Spleen (tissue), 7 donors: ENCODE measurements around the gene ANO7.

Source experiments
- POLR2AphosphoS5 ChIP-seq, 3 donors: sonication (generic); formaldehyde crosslinking; IDR thresholded peaks; one replicate each; pipeline ENCODE4 v1.5.1; 2017; ENCODE audit warnings: antibody characterized with exemption in 3 of 3
- TF ChIP-seq, protein P1 (sequence below), 11 experiments: fragments of 200-600 bp in 7 of 11; fragments of 450-650 bp in 4 of 11; sonication (generic) in 4 of 11; IDR thresholded peaks in 8 of 11; conservative IDR thresholded peaks in 3 of 11; 1 replicate in 7 of 11; 2 replicates in 4 of 11; pipeline versions ENCODE4 v1.4.0 to v1.8.0; 2016 to 2021; ENCODE audit warnings: antibody characterized with exemption in 11 of 11, inconsistent platforms in 4 of 11, mild to moderate bottlenecking in 1 of 11
- donor health status: DM: no; HTN: no; CAD: no; lungs with moderate emphysema.
- donor health status: DM: no; HTN: no; CAD: no.
- donor health status: DM: no; HTN: no; CAD: no.

DNA sequence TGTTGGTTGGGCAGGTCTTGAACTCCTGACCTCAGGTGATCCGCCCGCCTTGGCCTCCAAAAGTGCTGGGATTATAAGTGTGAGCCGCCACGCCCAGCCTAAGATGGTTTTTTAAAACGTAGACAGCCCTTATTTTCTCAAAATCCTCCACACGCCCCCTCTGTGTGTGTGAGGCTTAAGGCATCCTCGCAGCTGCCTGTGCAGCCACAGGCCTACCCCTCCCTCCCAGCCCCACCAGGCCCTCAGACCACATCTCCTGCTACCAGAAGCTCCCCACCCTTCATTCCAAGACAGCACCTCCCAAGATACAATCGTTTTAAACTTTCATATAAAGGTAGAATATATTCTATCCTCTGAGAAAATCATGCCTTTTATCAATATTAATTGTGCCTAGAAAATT lies 4.8 kb downstream of the ANO7 start:
- TF ChIP-seq POLR2AphosphoS5 (IDR thresholded peaks at IDR 0.05): no peak
- TF ChIP-seq, protein P1, sequence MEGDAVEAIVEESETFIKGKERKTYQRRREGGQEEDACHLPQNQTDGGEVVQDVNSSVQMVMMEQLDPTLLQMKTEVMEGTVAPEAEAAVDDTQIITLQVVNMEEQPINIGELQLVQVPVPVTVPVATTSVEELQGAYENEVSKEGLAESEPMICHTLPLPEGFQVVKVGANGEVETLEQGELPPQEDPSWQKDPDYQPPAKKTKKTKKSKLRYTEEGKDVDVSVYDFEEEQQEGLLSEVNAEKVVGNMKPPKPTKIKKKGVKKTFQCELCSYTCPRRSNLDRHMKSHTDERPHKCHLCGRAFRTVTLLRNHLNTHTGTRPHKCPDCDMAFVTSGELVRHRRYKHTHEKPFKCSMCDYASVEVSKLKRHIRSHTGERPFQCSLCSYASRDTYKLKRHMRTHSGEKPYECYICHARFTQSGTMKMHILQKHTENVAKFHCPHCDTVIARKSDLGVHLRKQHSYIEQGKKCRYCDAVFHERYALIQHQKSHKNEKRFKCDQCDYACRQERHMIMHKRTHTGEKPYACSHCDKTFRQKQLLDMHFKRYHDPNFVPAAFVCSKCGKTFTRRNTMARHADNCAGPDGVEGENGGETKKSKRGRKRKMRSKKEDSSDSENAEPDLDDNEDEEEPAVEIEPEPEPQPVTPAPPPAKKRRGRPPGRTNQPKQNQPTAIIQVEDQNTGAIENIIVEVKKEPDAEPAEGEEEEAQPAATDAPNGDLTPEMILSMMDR (IDR thresholded peaks at IDR 0.05 in 8 of 11, conservative IDR thresholded peaks at IDR 0.05 in 3 of 11): no peak
